HL-60 (cell line): ENCODE measurements around the gene CDH23.

Experiments used
- GABPA ChIP-seq: IDR thresholded peaks from 2 replicates; pipeline ENCODE4 v1.6.1; 2012; ENCODE audit warnings: low read depth
- TF ChIP-seq, protein P1 (sequence below): IDR thresholded peaks from one replicate; pipeline ENCODE4 v1.5.1; 2011; ENCODE audit warnings: low read length, control low read depth, inconsistent platforms; ENCODE audit not compliant: insufficient read depth
- TF ChIP-seq, protein P2 (sequence below): IDR thresholded peaks from 2 replicates; pipeline ENCODE4 v1.6.1; 2012; ENCODE audit warnings: low read depth; ENCODE audit not compliant: insufficient replicate concordance

DNA sequence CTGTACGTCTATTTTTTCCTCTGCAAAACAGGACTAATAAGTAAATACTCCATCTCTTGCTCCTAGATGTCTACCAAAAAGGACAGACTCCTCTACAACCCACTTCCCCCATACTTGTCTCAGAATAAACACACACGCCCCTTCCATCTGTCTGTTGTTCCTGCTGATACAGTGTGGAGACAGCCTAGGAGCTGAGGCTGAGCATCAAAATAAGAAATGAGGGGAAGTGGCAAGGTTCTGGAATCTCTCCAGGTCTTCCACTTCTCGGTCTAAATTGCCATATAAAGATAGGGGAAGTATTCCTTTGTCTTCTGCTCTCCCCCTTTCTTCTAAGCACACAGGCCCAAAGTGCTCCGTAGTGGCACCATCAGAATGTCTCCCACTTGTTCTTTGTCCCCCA, 407.4 kb downstream of the CDH23 start:
- TF ChIP-seq, protein P1, sequence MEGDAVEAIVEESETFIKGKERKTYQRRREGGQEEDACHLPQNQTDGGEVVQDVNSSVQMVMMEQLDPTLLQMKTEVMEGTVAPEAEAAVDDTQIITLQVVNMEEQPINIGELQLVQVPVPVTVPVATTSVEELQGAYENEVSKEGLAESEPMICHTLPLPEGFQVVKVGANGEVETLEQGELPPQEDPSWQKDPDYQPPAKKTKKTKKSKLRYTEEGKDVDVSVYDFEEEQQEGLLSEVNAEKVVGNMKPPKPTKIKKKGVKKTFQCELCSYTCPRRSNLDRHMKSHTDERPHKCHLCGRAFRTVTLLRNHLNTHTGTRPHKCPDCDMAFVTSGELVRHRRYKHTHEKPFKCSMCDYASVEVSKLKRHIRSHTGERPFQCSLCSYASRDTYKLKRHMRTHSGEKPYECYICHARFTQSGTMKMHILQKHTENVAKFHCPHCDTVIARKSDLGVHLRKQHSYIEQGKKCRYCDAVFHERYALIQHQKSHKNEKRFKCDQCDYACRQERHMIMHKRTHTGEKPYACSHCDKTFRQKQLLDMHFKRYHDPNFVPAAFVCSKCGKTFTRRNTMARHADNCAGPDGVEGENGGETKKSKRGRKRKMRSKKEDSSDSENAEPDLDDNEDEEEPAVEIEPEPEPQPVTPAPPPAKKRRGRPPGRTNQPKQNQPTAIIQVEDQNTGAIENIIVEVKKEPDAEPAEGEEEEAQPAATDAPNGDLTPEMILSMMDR = no peak
- no peak for TF ChIP-seq GABPA
- TF ChIP-seq, protein P2, sequence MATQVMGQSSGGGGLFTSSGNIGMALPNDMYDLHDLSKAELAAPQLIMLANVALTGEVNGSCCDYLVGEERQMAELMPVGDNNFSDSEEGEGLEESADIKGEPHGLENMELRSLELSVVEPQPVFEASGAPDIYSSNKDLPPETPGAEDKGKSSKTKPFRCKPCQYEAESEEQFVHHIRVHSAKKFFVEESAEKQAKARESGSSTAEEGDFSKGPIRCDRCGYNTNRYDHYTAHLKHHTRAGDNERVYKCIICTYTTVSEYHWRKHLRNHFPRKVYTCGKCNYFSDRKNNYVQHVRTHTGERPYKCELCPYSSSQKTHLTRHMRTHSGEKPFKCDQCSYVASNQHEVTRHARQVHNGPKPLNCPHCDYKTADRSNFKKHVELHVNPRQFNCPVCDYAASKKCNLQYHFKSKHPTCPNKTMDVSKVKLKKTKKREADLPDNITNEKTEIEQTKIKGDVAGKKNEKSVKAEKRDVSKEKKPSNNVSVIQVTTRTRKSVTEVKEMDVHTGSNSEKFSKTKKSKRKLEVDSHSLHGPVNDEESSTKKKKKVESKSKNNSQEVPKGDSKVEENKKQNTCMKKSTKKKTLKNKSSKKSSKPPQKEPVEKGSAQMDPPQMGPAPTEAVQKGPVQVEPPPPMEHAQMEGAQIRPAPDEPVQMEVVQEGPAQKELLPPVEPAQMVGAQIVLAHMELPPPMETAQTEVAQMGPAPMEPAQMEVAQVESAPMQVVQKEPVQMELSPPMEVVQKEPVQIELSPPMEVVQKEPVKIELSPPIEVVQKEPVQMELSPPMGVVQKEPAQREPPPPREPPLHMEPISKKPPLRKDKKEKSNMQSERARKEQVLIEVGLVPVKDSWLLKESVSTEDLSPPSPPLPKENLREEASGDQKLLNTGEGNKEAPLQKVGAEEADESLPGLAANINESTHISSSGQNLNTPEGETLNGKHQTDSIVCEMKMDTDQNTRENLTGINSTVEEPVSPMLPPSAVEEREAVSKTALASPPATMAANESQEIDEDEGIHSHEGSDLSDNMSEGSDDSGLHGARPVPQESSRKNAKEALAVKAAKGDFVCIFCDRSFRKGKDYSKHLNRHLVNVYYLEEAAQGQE = no peak
